GM19467 (cell line): ENCODE data around the gene BCKDHB.
A peak's percentile ranks its signal among the peaks of the same experiment; 100 is the strongest.

Source experiments
- ATAC-seq: cut with Tn5 transposase; IDR thresholded peaks from one replicate; pipeline ENCODE4 v1.9.1; 2021; ENCODE audit warnings: mild to moderate bottlenecking, moderate library complexity; ENCODE audit not compliant: unreplicated experiment

BCKDHB gene

GRCh38 chr6:80148220-80148619 lies 41.7 kb downstream of the BCKDHB start:
- ATAC-seq: no peak

- ATAC-seq: no peak
Observed at GRCh38 chr6:80151635-80152034, 45.2 kb downstream of the BCKDHB start.

- no peak for ATAC-seq
Observed at GRCh38 chr6:80154160-80154559, 47.7 kb downstream of the BCKDHB start.

GRCh38 chr6:80156221-80156620 lies 49.8 kb downstream of the BCKDHB start:
- ATAC-seq: no peak

GRCh38 chr6:80158478-80158989 lies 52.1 kb downstream of the BCKDHB start:
- no peak for ATAC-seq

GRCh38 chr6:80161434-80161833 lies 55.0 kb downstream of the BCKDHB start:
- ATAC-seq: no peak

- peak; percentile 67 for ATAC-seq
Observed at GRCh38 chr6:80163754-80164187, 57.3 kb downstream of the BCKDHB start.

- peak; percentile 89 for ATAC-seq
Observed at GRCh38 chr6:80165143-80165542, 58.7 kb downstream of the BCKDHB start.

- ATAC-seq: no peak
Observed at GRCh38 chr6:80165819-80166218, 59.3 kb downstream of the BCKDHB start.

- no peak for ATAC-seq
Observed at GRCh38 chr6:80170433-80170832, 64.0 kb downstream of the BCKDHB start.

GRCh38 chr6:80173411-80173810 lies 66.9 kb downstream of the BCKDHB start:
- no peak for ATAC-seq

- no peak for ATAC-seq
Observed at GRCh38 chr6:80174900-80175572, 68.6 kb downstream of the BCKDHB start.

GRCh38 chr6:80179695-80180094 lies 73.2 kb downstream of the BCKDHB start:
- no peak for ATAC-seq

- no peak for ATAC-seq
Observed at GRCh38 chr6:80181352-80182081, 75.0 kb downstream of the BCKDHB start.

GRCh38 chr6:80182308-80182707 lies 75.8 kb downstream of the BCKDHB start:
- ATAC-seq: no peak

- ATAC-seq: no peak
Observed at GRCh38 chr6:80183019-80183795, 76.7 kb downstream of the BCKDHB start.

- ATAC-seq: no peak
Observed at GRCh38 chr6:80185492-80185891, 79.0 kb downstream of the BCKDHB start.

- ATAC-seq: no peak
Observed at GRCh38 chr6:80186082-80186481, 79.6 kb downstream of the BCKDHB start.

- ATAC-seq: no peak
Observed at GRCh38 chr6:80196906-80197305, 90.4 kb downstream of the BCKDHB start.

- ATAC-seq: no peak
Observed at GRCh38 chr6:80197474-80197873, 91.0 kb downstream of the BCKDHB start.

GRCh38 chr6:80197986-80198385 lies 91.5 kb downstream of the BCKDHB start:
- ATAC-seq: no peak
